Endothelial cell of umbilical vein (primary cell): ENCODE results near the gene SPCS1. TPM values are rescaled to one million over a fixed set of nuclear protein-coding genes. Genes with fewer than 3 reads are reported as not detected.

Source experiments
- BruUV-seq: library from RNA; stranded (reverse); fragments of 400-500 nt; replicated peaks from 2 replicates; lab custom pipeline; 2021; lab: Mats Ljungman, UMichigan
- CTCF ChIA-PET: fragments of 300-600, 350-600 bp; sonication (Branson Sonifier 250); formaldehyde crosslinking; loops from one replicate; lab custom pipeline; 2021; ENCODE audit warnings: antibody characterized with exemption, inconsistent platforms; lab: Charles Lee
- POLR2A ChIA-PET: fragments of 300-600, 350-600 bp; sonication (Branson Sonifier 250); formaldehyde crosslinking; loops from one replicate; lab custom pipeline; 2021; ENCODE audit warnings: antibody characterized with exemption, inconsistent platforms; lab: Charles Lee
- DNase-seq: peaks from one replicate; pipeline ENCODE4 v3.0.0-alpha.2; 2011; ENCODE audit warnings: low read depth, low spot score
- FAIRE-seq: peaks from 2 replicates; lab custom pipeline; 2011; peaks lifted over from hg19 to GRCh38; lab: Jason Lieb, UNC
- H2AFZ ChIP-seq: 2 replicates; pipeline ENCODE4 v1.6.0; 2012; ENCODE audit warnings: low read depth, low read length, control low read depth, inconsistent platforms
- H3K27ac ChIP-seq: 2 replicates; pipeline ENCODE4 v1.5.1; 2011; ENCODE audit warnings: low read depth, mild to moderate bottlenecking, control low read depth, low read length, moderate library complexity; ENCODE audit not compliant: insufficient read depth
- H3K27me3 ChIP-seq, 2 experiments: 2 replicates each; pipeline versions ENCODE4 v1.6.0 to v1.6.1; 2011; ENCODE audit warnings: low read length in 2 of 2, mixed read lengths in 1 of 2; ENCODE audit not compliant: control insufficient read depth in 2 of 2, insufficient read depth in 2 of 2
- H3K36me3 ChIP-seq, 2 experiments: 2 replicates in 1 of 2; 3 replicates in 1 of 2; pipeline ENCODE4 v1.5.1; 2011; ENCODE audit warnings: low read length in 2 of 2, mild to moderate bottlenecking in 1 of 2, moderate library complexity in 1 of 2; ENCODE audit not compliant: control insufficient read depth in 2 of 2, insufficient read depth in 2 of 2; ENCODE audit errors: extremely low read depth in 1 of 2
- H3K4me1 ChIP-seq: 3 replicates; pipeline ENCODE4 v1.5.1; 2011; ENCODE audit warnings: mild to moderate bottlenecking, low read length; ENCODE audit not compliant: control insufficient read depth, insufficient read depth; ENCODE audit errors: extremely low read depth
- H3K4me2 ChIP-seq: 2 replicates; pipeline ENCODE4 v1.6.1; 2011; ENCODE audit warnings: low read length, control low read depth, mixed read lengths; ENCODE audit not compliant: insufficient read depth
- H3K4me3 ChIP-seq, 3 experiments: fragments of 200-600 bp in 1 of 3; sonication (generic), shearing (Covaris generic) in 1 of 3; replicated peaks in 1 of 3; 2 replicates each; pipeline ENCODE4 v1.5.1; 2011 to 2016; ENCODE audit warnings: control low read depth in 3 of 3, low read length in 3 of 3, mild to moderate bottlenecking in 2 of 3, inconsistent platforms in 1 of 3, low read depth in 1 of 3, moderate library complexity in 1 of 3; ENCODE audit not compliant: insufficient read depth in 1 of 3
- H3K79me2 ChIP-seq: 2 replicates; pipeline ENCODE4 v1.6.0; 2012; ENCODE audit warnings: low read length, inconsistent platforms; ENCODE audit not compliant: control insufficient read depth, insufficient read depth
- H3K9ac ChIP-seq: replicated peaks from 2 replicates; pipeline ENCODE3; 2011; ENCODE audit warnings: low read length, control low read depth; ENCODE audit not compliant: insufficient read depth; ENCODE audit errors: extremely low read depth
- H3K9me1 ChIP-seq: replicated peaks from 3 replicates; pipeline ENCODE4 v1.6.0; 2011; ENCODE audit warnings: mild to moderate bottlenecking, low read length; ENCODE audit not compliant: control insufficient read depth, insufficient read depth; ENCODE audit errors: extremely low read depth
- H3K9me3 ChIP-seq: replicated peaks from 2 replicates; pipeline ENCODE4 v1.5.1; 2012; ENCODE audit warnings: low read length, inconsistent platforms; ENCODE audit not compliant: control insufficient read depth, insufficient read depth
- H4K20me1 ChIP-seq: replicated peaks from 2 replicates; pipeline ENCODE3; 2011; ENCODE audit warnings: mild to moderate bottlenecking, low read length; ENCODE audit not compliant: control insufficient read depth, insufficient read depth; ENCODE audit errors: extremely low read depth
- CTCF ChIP-seq, 2 donors: IDR thresholded peaks; 1 replicate in 1 of 2; 2 replicates in 1 of 2; pipeline ENCODE4 v1.5.1; 2011; ENCODE audit warnings: low read length in 2 of 2, mild to moderate bottlenecking in 2 of 2, moderate library complexity in 2 of 2, control low read depth in 1 of 2, inconsistent platforms in 1 of 2, low read depth in 1 of 2; ENCODE audit not compliant: insufficient read depth in 1 of 2; ENCODE audit errors: extremely low read depth in 1 of 2
- EZH2 ChIP-seq: IDR thresholded peaks from 2 replicates; pipeline ENCODE4 v1.6.1; 2012; ENCODE audit warnings: borderline replicate concordance, low read depth, mild to moderate bottlenecking, moderate library complexity, low read length, inconsistent platforms; ENCODE audit not compliant: severe bottlenecking
- FOS ChIP-seq: IDR thresholded peaks from 2 replicates; pipeline ENCODE4 v1.6.1; 2011; ENCODE audit warnings: mild to moderate bottlenecking, low read length, moderate library complexity, borderline replicate concordance; ENCODE audit not compliant: insufficient read depth
- GATA2 ChIP-seq: IDR thresholded peaks from 2 replicates; pipeline ENCODE4 v1.7.0; 2011; ENCODE audit warnings: low read depth, mild to moderate bottlenecking, moderate library complexity, mixed read lengths, low read length; ENCODE audit not compliant: insufficient read length, insufficient read depth
- JUN ChIP-seq: IDR thresholded peaks from 2 replicates; pipeline ENCODE4 v1.6.1; 2011; ENCODE audit warnings: borderline replicate concordance, low read depth; ENCODE audit not compliant: insufficient read length, insufficient read depth
- MYC ChIP-seq: IDR thresholded peaks from one replicate; pipeline ENCODE4 v1.6.1; 2011; ENCODE audit warnings: mild to moderate bottlenecking, low read depth, low read length
- POLR2A ChIP-seq: IDR thresholded peaks from 2 replicates; pipeline ENCODE4 v1.6.1; 2012; ENCODE audit warnings: low read depth, mild to moderate bottlenecking, control low read depth, low read length
- POLR2AphosphoS5 ChIP-seq: IDR thresholded peaks from 2 replicates; pipeline ENCODE4 v1.6.1; 2012; ENCODE audit warnings: low read depth, mild to moderate bottlenecking, control low read depth, low read length, moderate library complexity; ENCODE audit not compliant: insufficient read depth
- dilution Hi-C: fragments of 300-500 bp; cut with MboI; formaldehyde crosslinking; loops from one replicate; pipeline ENCODE4 v1.15.0; 2019; ENCODE audit warnings: low sequenced_read_pairs; ENCODE audit not compliant: extremely low pct_ligation_motif_present
- intact Hi-C: fragments of 100-400 bp; cut with micrococcal nuclease; formaldehyde crosslinking; loops from one replicate; pipeline ENCODE4 v1.10.0; 2022
- polyA plus RNA-seq, 4 experiments: library from polyadenylated mRNA; depleted of rRNA in 3 of 4; stranded (reverse) in 3 of 4; unstranded in 1 of 4; fragments of >200 nt; gene quantifications; 2 replicates each; pipeline versions ENCODE4 v1.2.1 to v1.2.3, GENCODE V29; 2011 to 2012; ENCODE audit warnings: missing spikeins in 1 of 4
- total RNA-seq: library from RNA; stranded (reverse); gene quantifications from 2 replicates; pipeline ENCODE4 v1.2.3, GENCODE V29; 2021
- TF ChIP-seq, protein P1 (sequence below): IDR thresholded peaks from 2 replicates; pipeline ENCODE4 v1.6.1; 2011; ENCODE audit not compliant: insufficient read depth, insufficient read length

The SPCS1 gene
- total and polyA plus RNA-seq, 2 donors (not counting 3 experiments of a cell fraction or from before 2014, with no cell fraction given) = 100 to 240 TPM

- Histone ChIP-seq H3K9ac (no peak overlapping the region), H3K27ac (no peak overlapping the region), H3K4me2 (no peak overlapping the region), H3K4me3 (no peak overlapping the region), H3K9me3 (no peaks in the 10 kb centered on the region), H2AFZ (no peak overlapping the region), H3K36me3 (peaks cover 2 to 10% of the 10 kb centered on the region in 2 experiments), H3K27me3 (no peaks in the 10 kb centered on the region), H3K79me2 (peaks cover 19% of the 10 kb centered on the region), H4K20me1 (no peaks in the 10 kb centered on the region), H3K9me1 (no peaks in the 10 kb centered on the region), H3K4me1 (peaks cover 11% of the 10 kb centered on the region)
- ChIA-PET POLR2A (no interaction called here), CTCF (no interaction called here)
- FAIRE-seq (no peak), DNase-seq (no peak)
- TF ChIP-seq, protein P1, sequence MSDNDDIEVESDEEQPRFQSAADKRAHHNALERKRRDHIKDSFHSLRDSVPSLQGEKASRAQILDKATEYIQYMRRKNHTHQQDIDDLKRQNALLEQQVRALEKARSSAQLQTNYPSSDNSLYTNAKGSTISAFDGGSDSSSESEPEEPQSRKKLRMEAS = no peak
- TF ChIP-seq MYC (no peak), POLR2A (no peak), CTCF (IDR thresholded peaks at IDR 0.05; ENCODE audit: extremely low read depth in 1 of 2, insufficient read depth in 1 of 2, low read depth in 1 of 2, low read length in 2 of 2) (no peak), POLR2AphosphoS5 (no peak), EZH2 (no peak), FOS (no peak), JUN (no peak), GATA2 (no peak)
- dilution Hi-C loops (no loop called here), intact Hi-C loops (no loop called here)
- no TSS peak for BruUV-seq
Measured at GRCh38 chr3:52710512-52710911, 4.6 kb downstream of the SPCS1 start.
